ENCODE measurements around the gene KCNV2. TPM values are rescaled to one million over a fixed set of nuclear protein-coding genes. Genes with fewer than 3 reads are reported as not detected.

The KCNV2 gene
- total and polyA plus RNA-seq, 2 of the 13 experiments (the other 11 are each of a cell fraction or from before 2014, with no cell fraction given) = not detected

- in situ Hi-C loops (cut with HindIII; ENCODE audit: extremely low pct_ligation_motif_present, low pct_unique_long_range_greater_than_20kb) (no loop called here), intact Hi-C loops (cut with micrococcal nuclease; ENCODE audit: unreplicated experiment) (no loop called here)
- Histone ChIP-seq H4K20me1 (ENCODE audit: insufficient read depth, low read length) (no peaks in the 10 kb centered on the region), H3K4me3 (replicated peaks in 1 of 3; ENCODE audit: insufficient read depth in 1 of 3, low read depth in 2 of 3, low read length in 3 of 3) (no peak overlapping the region), H3K9me3 (ENCODE audit: low read length) (no peaks in the 10 kb centered on the region), H3K9ac (ENCODE audit: insufficient read depth, low read depth, low read length) (no peak overlapping the region), H3K79me2 (ENCODE audit: insufficient read depth, low read length) (no peaks in the 10 kb centered on the region), H3K4me1 (ENCODE audit: insufficient read depth, low read length) (peaks cover 7% of the 10 kb centered on the region), H3K27ac (ENCODE audit: extremely low read length, insufficient read depth, low read length) (no peak overlapping the region), H3K4me2 (ENCODE audit: low read depth, low read length) (no peak overlapping the region), H3K27me3 (ENCODE audit: control insufficient read depth in 1 of 2, insufficient read depth in 2 of 2, low read length in 2 of 2) (no peaks in the 10 kb centered on the region), H3K36me3 (replicated peaks in 1 of 2; ENCODE audit: control insufficient read depth in 1 of 2, insufficient read depth in 2 of 2, low read length in 2 of 2) (no peaks in the 10 kb centered on the region), H2AFZ (ENCODE audit: low read length) (no peak overlapping the region)
- POLR2A ChIA-PET = no interaction called here
- CTCF ChIA-PET (ENCODE audit: low intra/inter-chr PET ratio, low total read pairs) = no interaction called here
- FAIRE-seq (no peak), ATAC-seq (no peak), DNase-seq (ENCODE audit: low spot score) (no peak)
- WGBS (ENCODE audit: low lambda C conversion rate) = 95% methylated on average over 2 of the region's 2 CpGs
- TF ChIP-seq ZNF644 (CRISPR knock-in tag; IDR thresholded peaks at IDR 0.05; ENCODE audit: low read depth) (no peak), GLI4 (CRISPR knock-in tag; IDR thresholded peaks at IDR 0.05; ENCODE audit: borderline replicate concordance) (no peak), HMG20B (CRISPR knock-in tag; conservative IDR thresholded peaks at IDR 0.05) (no peak), NR2F1 (CRISPR knock-in tag; IDR thresholded peaks at IDR 0.05) (no peak), ARID2 (CRISPR knock-in tag; IDR thresholded peaks at IDR 0.05; ENCODE audit: borderline replicate concordance) (no peak), UBTF (CRISPR knock-in tag; IDR thresholded peaks at IDR 0.05) (no peak), FOXK1 (CRISPR knock-in tag; IDR thresholded peaks at IDR 0.05; ENCODE audit: borderline replicate concordance, low read depth) (no peak), DRAP1 (CRISPR knock-in tag; IDR thresholded peaks at IDR 0.05) (no peak), ZNF614 (CRISPR knock-in tag; IDR thresholded peaks at IDR 0.05; ENCODE audit: borderline replicate concordance) (no peak), ZNF549 (CRISPR knock-in tag; IDR thresholded peaks at IDR 0.05) (no peak), ZNF792 (CRISPR knock-in tag; IDR thresholded peaks at IDR 0.05) (no peak), RFXANK (CRISPR knock-in tag; IDR thresholded peaks at IDR 0.05) (no peak)
- no TSS peak for BruUV-seq (replicated peaks)
Observed at GRCh38 chr9:2709645-2710101, 7.6 kb upstream of the KCNV2 start.
